ENCODE results near the gene SNX27.

The SNX27 gene

DNA sequence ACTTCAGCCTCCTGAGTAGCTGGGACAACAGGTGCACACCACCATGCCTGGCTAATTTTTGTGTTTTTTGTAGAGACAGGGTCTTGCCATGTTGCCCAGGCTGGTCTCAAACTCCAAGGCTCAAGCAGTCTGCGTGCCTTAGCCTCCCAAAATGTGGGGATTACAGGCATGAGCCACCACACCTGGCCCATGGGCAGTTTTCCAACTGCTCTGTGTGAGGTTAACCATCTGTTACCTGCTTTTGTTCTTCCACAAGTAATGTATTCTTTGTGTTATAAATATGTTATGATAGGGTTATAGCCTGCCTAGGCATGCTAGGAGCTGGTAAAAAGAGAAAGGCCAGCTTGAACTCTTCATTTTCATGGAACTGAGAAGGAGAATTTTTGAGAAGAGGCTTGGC is 41.0 kb upstream of the SNX27 start:
- TF ChIP-seq ZNF544 (tag by site-specific recombination; IDR thresholded peaks at IDR 0.05) (no peak), SCRT2 (tag by site-specific recombination; IDR thresholded peaks at IDR 0.05) (0 out of 2 replicates have a peak, but pooled peaks have one; percentile 20)
- H3K27ac ChIP-seq (ENCODE audit: extremely low read depth, low read depth, low read length) = no peak overlapping the region
- ChIA-PET POLR2A (no interaction called here), CTCF (interaction anchor here (1.1 to 1.6 kb wide), 2 partner anchors 35 to 37 kb away, joined by 3 to 8 read pairs; no protein-coding TSS in a partner anchor)
- no peaks in the 10 kb centered on the region for H3K4me1 ChIP-seq (ENCODE audit: control insufficient read depth, insufficient read depth, low read length)
- H3K36me3 ChIP-seq (ENCODE audit: control insufficient read depth in 2 of 2, insufficient read depth in 1 of 2, low read length in 2 of 2) = peaks cover 20 to 84% of the 10 kb centered on the region in 2 experiments; a peak in 2 of 3 replicates
- no peaks in the 10 kb centered on the region for H3K9me3 ChIP-seq (ENCODE audit: control insufficient read depth, insufficient read depth, low read depth, low read length)
- H3K4me3 ChIP-seq (ENCODE audit: low read depth, low read length) = no peak overlapping the region

DNA sequence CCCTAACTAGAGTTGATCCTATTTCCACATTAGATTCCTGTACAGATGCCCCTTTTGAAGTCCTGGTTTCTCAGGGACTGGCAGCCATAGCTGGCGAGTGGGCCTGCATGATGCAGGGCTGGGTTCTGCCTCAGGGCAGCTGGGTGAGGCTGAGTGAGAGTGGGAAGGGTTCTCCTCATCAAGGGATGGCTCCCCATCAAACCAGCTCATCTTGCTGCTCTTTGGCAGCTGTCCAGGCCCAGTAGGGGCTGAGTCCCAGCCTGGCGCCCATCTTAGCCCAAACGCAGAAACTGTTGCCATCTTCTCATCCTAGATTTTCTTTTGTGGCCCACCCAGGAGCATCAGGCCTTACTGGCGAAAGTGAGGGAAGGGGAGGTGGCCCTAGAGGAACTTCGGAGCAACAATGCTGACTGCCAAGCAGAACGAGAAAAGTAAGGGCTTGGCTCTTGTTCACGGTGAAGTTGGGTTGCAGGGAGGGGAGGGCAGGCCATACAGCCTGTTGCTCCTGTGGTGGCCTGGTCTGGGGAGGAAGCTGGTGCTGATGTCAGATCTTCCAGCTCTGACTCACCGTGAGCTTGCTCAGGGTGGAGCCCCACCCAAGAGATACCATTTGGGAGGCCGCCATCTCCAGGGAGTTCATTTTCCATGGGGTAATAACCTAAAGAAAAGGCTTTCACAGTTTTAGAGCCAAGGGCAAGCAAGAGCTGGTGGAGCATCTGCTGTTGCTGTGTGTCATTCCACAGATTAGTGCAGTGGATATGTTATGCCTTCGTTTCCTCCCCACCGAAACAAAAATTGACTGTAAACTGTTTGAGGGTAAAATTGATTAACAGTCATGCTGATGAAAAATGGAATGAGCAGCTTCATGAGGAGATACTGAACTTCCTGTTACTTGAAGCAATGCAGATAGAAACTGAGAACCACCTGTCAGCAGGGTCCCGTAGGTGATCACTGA is 37.0 kb upstream of the SNX27 start:
- CTCF ChIA-PET = no interaction called here
- Histone ChIP-seq H3K36me3 (ENCODE audit: control insufficient read depth in 2 of 2, insufficient read depth in 1 of 2, low read length in 2 of 2) (peaks cover 7 to 85% of the 10 kb centered on the region in 2 experiments; a peak in 2 of 3 replicates), H3K4me3 (ENCODE audit: low read depth, low read length) (no peak overlapping the region), H3K4me1 (ENCODE audit: control insufficient read depth, insufficient read depth, low read length) (no peaks in the 10 kb centered on the region), H3K9me3 (ENCODE audit: control insufficient read depth, insufficient read depth, low read depth, low read length) (no peaks in the 10 kb centered on the region), H3K27ac (ENCODE audit: extremely low read depth, low read depth, low read length) (no peak overlapping the region)
- POLR2A ChIA-PET = interaction anchor here (1.4 kb wide), 1 partner anchor 34 kb away, joined by 7 read pairs; the partner anchor contains the start of gene TUFT1
- TF ChIP-seq ZNF2 (tag by site-specific recombination; IDR thresholded peaks at IDR 0.05) = no peak
- TF ChIP-seq SCRT2 (tag by site-specific recombination; IDR thresholded peaks at IDR 0.05) = peak; percentile 98
- TF ChIP-seq GLIS1 (tag by site-specific recombination; IDR thresholded peaks at IDR 0.05) = peak; percentile 38; the same call in 1 of the 2 replicates
- peak; percentile 51; the same call in 1 of the 2 replicates for TF ChIP-seq KLF17 (tag by site-specific recombination; IDR thresholded peaks at IDR 0.05)
- TF ChIP-seq, protein P1, sequence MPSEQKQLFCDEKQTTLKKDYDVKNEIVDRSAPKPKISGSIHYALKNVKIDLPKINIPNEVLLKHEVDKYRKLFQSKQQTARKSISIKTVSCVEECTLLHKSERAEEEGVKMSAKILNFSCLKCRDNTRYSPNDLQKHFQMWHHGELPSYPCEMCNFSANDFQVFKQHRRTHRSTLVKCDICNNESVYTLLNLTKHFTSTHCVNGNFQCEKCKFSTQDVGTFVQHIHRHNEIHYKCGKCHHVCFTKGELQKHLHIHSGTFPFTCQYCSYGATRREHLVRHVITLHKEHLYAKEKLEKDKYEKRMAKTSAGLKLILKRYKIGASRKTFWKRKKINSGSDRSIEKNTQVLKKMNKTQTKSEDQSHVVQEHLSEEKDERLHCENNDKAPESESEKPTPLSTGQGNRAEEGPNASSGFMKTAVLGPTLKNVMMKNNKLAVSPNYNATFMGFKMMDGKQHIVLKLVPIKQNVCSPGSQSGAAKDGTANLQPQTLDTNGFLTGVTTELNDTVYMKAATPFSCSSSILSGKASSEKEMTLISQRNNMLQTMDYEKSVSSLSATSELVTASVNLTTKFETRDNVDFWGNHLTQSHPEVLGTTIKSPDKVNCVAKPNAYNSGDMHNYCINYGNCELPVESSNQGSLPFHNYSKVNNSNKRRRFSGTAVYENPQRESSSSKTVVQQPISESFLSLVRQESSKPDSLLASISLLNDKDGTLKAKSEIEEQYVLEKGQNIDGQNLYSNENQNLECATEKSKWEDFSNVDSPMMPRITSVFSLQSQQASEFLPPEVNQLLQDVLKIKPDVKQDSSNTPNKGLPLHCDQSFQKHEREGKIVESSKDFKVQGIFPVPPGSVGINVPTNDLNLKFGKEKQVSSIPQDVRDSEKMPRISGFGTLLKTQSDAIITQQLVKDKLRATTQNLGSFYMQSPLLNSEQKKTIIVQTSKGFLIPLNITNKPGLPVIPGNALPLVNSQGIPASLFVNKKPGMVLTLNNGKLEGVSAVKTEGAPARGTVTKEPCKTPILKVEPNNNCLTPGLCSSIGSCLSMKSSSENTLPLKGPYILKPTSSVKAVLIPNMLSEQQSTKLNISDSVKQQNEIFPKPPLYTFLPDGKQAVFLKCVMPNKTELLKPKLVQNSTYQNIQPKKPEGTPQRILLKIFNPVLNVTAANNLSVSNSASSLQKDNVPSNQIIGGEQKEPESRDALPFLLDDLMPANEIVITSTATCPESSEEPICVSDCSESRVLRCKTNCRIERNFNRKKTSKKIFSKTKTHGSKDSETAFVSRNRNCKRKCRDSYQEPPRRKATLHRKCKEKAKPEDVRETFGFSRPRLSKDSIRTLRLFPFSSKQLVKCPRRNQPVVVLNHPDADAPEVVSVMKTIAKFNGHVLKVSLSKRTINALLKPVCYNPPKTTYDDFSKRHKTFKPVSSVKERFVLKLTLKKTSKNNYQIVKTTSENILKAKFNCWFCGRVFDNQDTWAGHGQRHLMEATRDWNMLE (tag by site-specific recombination; conservative IDR thresholded peaks at IDR 0.05; ENCODE audit: low read depth) = no peak
- TF ChIP-seq HOXA7 (CRISPR knock-in tag; IDR thresholded peaks at IDR 0.05; ENCODE audit: borderline replicate concordance) = no peak
- 0 out of 2 replicates have a peak, but pooled peaks have one; percentile 39 for TF ChIP-seq ZNF600 (tag by site-specific recombination; IDR thresholded peaks at IDR 0.05)
- peak; percentile 66 for TF ChIP-seq KLF1 (tag by site-specific recombination; IDR thresholded peaks at IDR 0.05)
- no peak for TF ChIP-seq REST (tag by site-specific recombination; IDR thresholded peaks at IDR 0.05)
- TF ChIP-seq ZSCAN30 (tag by site-specific recombination; IDR thresholded peaks at IDR 0.05) = no peak
- TF ChIP-seq ZNF169 (tag by site-specific recombination; IDR thresholded peaks at IDR 0.05) = no peak
- TF ChIP-seq GLIS2 (tag by site-specific recombination; IDR thresholded peaks at IDR 0.05) = 0 out of 2 replicates have a peak, but pooled peaks have one; percentile 24
- TF ChIP-seq BCL11A (tag by site-specific recombination; IDR thresholded peaks at IDR 0.05; ENCODE audit: low read depth) = no peak
